SW 1271 (cell line): Measurements from ENCODE around the gene BNIP5.

Experiments used
- DNase-seq, 2 experiments: peaks; one replicate each; lab custom pipeline; 2025; lab: John Stamatoyannopoulos, UW

Gene BNIP5, protein sequence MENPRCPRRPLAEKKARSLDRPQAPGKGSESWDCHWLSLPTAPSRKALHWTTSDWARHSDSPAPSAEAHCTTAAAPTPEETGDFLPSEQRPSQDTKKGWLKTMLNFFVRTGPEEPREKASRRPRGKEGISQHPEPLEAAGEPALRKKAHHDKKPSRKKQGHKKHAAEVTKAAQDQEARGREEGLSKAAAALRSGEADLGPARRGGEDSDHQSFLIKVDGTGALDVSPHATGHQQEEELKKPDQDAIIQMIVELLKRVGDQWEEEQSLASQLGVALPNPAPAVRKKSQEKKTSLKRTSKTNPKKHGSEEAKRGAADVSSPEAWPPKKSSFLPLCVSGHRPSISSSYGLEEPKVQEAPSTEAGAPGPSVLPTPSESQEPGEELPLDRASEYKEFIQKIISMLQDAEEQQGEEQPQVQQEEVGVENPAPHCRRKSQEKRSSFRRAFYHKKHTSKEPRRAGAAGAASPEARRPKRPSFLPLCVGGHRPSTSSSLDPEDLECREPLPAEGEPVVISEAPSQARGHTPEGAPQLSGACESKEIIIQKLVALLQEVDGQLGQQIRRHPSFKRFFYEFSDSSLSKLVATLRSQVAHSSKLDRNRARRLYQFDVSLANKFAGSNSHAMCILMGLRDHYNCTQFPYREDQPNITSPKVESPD

DNA sequence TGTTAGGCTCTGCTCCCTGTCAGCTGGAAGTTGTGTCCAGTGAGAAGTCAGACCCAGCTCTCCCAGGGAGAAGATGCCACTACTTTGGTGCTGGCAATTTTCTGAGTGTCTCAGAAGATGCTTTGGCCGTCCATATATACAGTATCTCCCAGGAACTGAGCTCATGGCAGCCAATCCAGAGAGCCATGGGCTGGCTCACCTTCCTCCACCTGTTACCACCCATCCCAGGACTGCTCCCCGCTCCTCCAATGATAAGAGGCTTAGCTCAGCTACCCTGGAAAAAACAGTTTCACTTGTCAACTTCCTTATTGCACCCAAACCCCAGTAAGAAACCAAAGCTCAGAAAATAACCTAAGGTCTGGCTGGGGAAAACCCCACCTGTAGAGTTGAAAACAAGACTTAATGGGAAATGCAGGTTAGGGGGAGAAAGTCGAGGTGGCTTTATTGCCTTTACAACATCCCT, at the start of gene BNIP5:
Gene BNIP5 (minus strand): TSS at position 110 of the 463 bp plus-strand sequence. CDS start 6,198 bp downstream, outside the sequence.
- no peak for DNase-seq

DNA sequence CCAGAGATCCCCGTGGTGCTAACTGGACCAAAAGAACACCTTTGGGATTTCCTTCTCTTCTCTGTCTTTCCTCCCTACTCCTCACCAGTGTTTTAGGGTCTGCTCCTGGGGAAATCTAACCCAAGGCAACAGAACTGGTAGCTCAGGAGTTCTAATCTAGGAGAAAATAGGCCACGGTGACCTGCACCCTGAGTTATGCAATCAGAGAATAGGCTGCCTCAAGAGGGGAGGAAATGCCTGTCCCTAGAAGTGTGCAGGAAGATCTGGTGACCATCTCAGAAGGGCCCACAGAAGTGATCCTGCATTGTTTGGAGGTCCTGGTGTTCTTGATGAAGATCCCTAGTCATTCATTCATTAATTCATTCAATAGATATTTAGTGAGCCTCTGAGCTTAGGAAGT, 47.4 kb upstream of the BNIP5 start:
- DNase-seq: no peak

DNA sequence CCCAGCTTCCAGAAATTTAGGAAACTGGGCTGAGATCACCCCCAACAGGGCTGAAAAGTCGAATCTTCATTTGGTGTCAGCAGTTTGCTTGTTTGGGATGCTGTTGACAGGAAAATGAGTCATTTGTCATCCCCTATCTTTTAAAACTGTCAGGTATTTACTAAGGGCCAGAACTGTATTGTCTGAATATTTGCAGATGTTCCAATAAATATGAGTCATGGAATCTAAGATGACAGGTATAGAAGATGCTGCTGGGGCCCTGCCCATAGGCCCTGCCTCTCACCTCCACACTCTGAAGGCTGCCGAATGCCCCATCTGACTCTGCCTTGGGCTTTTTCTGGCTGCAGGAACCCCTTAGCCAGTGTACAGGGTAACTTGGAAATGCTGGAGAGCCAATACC, 46.9 kb upstream of the BNIP5 start:
- DNase-seq: no peak

DNA sequence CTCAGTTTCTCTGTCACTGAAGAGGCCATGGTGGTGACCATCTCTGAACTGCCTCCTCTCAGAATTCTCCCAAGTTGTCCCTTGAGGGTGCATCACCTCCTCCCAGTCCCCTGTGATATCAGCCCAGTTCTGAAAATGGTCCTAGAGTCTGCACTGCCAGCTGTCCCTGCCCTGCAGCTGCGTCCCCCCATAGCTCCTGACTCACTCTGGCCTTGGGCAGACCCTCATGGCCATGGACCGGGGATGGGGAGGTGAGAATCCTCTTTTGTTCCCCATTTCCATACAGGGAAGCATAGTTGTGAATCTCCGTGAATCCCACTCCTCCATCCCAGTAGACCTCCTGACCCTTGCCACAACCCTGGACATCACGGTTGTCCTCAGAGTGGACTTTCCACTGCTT, 46.3 kb upstream of the BNIP5 start:
- DNase-seq: no peak

DNA sequence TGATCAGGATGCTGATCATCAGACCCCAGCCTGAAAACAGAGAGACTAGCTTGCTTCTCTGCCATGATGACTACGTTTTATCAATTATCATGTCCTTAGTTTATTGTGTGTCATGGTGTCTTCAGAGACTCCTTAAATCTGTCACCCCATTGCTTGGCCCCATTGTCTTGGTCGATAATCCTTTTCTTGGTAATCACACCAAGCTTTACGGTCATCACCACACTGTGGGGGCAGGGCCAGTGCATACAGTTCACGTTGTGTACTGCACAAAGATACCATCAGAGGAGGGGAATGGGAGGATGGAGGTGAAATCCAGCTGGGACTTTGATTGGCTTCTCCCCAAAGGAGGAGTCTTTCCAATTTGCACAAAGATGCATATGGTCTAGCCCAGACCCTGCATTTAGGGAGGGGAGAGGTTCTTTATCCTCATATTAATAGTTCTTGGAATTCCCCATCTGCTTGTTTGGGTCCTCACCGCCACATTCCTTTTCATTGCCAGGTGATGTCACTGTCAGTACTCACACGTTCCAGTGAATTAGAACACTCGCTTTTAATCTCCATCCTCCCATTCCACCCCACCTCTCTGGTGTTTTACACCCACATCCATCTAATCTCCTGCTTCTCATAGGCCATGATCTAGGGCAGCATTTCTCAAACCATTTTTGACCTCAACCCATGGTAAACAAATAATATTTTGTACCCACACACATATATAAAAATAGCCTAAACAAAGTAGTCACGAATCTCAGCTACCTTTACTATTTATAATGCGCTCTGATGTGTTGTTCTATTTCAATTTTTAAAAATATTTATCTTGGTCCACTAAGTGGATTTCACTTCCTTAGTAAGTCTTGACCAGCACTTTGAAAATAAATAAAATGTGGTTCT, 45.1 kb upstream of the BNIP5 start:
- DNase-seq: no peak

DNA sequence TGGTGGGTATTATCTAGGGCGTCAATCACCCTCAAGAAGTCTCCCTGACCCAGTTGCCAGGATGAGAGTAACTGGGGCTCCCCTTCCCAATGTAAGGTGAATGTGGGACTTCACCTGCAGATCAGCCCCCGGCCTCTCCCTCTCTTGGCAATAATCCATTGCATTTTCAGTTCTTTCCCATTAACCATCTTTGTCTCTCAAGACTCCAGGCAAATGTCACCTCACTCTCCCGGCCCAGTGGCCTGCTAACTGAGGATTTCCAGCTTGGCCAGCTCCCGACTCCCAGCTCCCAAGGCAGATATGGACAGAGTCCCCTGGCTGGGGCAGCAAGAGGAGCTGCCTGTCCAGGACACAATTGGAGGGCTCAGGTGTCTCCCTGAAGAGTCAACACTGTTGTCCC, 43.5 kb upstream of the BNIP5 start:
- no peak for DNase-seq

DNA sequence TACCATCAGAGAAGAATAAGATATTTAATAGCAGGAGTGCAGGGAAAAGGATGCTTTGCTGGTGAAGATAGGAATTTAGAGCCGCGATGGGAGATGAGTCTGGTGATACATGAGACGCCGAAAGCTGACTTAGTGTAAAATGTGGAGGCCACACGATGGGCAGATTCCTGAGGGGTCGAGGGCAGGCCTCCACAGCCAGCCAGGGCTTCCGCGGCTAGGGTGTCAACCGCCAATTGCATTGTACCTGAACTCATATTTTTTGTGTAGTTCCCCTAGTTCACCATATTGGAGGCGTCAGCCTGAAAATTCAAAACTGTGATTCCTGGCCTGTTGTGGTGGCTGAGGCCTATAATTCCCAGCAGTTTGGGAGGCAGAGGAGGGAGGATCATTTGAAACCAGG, 42.2 kb upstream of the BNIP5 start:
- DNase-seq: no peak

DNA sequence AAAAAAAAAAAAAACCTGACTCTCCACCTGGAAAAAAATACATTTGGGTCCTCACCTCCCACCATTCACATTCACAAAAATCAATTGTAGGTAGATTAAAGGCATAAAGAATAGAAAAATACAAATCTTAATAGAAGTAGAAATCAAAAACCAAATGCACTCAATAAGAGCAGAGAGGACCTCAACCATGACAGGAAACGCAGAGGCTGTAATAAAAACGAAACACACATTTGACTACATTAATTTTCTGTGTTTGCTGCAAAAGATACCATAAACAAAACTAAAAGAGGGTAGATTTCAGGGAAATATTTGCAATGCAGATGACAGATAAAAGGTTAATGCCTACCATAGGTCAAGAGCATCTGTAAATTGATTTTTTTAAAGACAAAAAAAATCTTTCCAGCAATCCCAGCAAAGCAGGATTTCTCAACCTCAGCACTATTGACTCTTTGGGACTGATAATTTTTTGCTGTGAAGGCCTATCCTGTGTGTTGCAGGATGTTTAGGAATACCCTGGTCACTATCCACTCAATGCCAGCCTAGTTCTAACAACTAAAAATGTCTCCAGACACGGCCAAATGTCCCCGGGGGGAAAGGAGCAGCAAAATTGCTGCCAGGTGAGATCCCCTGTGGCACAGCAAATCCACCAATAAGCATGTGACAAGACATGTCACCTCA, 41.7 kb upstream of the BNIP5 start:
- no peak for DNase-seq

DNA sequence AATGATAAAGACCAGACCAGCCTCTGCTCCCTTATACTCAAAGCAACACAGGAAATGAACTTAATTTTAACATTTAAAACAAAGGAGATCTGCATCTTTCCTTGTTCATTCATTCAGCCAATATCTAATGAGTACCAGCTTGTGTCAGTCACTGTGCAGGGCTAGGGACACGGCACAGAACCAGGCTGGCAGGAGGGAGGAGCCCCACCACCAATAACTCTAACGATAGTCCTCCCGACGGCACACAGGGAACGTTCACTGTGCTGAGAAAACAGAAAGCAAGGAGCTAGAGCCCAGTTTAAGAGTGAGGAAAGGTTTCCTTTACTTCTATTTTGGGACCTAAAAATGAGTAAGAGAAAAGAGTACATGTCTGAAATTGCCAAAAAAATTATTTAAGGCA, 40.9 kb upstream of the BNIP5 start:
- DNase-seq: no peak

DNA sequence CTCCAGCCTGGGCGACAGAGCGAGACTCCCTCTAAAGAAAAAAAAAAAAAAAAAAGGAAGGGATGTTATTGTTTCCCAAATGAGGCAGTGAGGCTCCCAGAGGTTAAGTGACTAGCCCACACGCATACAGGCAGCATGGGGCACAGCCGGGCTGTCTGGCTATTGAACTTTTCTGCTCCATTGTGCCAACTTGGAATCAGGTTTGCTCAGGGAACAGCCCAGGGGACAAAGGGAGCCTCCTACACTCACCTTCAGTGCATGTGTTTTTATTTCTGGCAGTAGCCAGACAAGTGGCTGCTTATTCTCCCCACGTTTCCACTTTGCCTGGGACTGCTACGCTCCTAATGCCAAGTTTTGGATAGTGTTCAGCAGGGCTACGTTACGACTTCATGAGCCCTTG, 40.1 kb upstream of the BNIP5 start:
- no peak for DNase-seq

DNA sequence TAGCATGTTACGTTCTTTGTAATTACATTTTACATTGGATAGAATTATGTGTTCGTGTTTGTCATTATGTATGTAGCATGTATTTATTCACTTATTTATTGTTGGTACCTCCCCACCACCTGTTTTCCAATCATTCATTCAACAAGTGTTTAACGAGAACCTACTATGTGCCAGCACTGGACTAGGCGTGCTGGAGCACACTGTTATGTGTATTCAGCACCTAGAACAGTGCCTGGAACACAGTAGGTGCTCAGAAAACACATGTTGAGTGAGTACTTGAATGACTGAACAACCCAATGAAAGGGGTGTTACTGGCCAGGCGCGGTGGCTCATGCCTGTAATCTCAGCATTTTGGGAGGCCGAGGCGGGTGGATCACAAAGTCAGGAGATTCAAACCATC, 39.5 kb upstream of the BNIP5 start:
- DNase-seq: no peak

DNA sequence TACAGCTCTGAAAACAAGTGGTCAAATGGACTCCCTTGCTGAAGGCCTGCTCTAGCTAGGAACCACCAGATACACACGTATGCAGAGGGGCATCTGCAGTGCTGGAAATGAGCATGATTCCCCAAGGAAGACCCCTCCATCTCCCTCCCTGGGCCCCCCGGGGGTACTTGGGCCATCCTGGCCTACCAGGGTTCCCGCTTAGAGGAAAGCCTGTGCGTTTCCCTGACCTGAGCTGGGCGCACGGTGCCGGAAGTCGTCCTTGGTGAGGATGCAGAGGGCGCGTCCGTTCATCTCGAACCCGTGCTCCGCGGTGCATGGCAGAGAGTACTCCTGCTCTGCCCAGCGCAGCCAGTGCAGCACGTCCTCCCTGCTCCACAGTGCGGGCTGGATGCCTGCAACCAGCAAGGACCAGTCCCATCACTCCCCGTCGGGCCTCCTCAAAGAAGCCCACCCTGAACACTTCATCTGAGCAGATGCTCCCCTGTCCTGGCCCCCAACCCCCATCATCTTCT, 39.0 kb upstream of the BNIP5 start:
- DNase-seq: no peak

DNA sequence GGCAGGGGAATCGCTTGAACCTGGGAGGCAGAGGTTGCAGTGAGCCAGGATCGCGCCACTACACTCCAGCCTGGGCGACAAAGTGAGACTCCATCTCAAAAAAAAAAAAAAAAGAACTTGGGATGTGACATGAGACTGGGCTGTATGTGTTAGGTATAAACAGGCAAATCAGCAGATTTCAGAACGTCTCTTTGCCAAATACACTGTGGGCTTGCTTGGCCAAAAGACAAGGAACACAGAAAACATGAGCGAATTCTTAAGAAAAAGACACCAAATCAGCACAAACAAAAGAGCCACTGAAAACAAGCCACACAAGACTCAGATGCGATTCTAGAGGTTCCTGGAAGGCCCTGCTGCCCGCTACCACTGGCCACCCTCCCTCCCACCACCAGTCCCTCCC, 38.3 kb upstream of the BNIP5 start:
- DNase-seq: no peak

DNA sequence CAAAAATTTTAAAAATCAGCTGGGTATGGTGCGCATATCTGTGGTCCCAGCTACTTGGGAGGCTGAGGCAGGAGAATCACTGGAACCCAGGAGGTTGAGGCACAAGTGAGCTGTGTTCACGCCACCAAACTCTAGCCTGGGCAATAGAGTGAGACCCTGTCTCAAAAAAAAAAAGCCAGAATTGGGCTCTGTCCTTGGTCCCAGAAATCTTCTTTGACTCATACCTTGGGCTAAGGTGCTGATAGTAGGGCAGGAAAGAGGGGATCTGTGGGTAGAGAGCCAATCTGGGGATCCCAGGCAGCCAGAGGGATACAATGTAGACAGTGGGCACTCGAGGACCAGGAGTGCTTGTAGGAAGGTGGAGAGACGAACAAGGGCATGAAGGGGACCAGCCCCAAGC, 37.5 kb upstream of the BNIP5 start:
- no peak for DNase-seq

DNA sequence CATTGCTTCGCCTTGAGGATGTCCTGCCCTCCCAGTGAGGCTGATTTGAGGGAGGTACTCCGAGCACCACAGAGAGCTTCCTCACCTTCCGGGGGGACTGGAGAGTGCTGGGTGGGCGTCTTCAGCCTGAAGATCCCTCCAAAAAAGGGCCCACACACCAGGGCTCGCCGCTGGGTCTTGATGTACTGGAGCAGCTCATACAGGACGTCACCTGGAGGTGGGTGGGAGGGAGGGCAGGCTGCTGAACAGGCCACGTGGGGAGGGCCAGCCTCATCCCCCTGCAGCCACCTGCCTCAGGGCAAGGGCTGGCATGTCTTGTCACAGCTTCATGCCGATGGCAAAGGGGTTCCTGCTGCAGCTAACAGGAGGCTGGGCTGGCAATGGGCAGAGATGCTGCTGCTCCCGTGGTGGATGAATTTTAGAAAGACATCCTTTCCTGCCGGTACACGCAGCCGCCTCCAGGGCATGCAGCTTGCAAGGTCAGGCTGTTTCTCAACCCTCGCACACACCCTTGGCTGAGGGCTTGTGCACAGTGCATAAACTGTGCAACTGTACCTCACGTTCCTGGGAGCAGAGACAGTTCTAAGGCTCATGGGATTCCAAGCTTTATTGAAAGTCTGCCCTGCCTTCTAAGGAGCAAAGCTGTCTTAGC, 36.8 kb upstream of the BNIP5 start:
- DNase-seq: no peak

DNA sequence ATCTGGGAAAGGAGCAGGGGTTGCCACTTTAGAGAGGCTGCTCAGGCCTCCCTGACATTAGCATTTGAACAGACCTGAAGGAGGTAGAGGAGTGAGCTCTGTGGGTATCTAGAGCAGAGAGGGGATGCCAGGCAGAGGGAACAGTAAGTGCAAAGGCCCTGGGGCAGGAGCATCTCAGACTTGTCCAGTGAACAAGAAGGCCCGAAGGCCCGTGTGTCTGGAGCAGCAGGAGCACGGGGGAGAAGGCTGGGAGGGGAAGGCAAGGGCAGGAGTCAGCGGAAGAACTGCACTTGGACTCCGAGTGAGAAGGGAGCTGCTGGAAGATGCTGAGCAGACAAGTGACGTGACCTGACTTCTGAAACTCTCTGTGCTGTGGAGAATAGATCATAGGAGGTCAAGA, 35.4 kb upstream of the BNIP5 start:
- DNase-seq: no peak

DNA sequence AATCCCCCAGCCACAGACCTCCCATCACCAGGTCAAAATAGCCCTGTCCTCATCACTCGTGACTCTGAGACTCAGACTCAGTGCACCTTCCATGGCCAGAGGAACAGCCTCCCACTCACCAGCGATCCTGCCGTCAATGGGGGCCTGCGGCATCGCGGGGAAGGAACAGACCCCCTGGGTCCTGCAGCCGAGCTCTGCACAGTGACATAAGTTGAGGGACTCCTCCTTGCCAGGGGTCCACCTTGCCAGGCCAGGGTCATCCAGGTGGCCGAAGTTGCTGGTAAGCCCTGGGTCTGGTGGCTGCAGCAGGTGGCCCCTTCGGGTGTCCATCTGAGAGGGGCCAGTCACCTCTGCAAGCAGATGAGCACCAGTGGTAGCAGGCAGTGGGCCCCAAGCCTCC, 34.5 kb upstream of the BNIP5 start:
- DNase-seq: no peak

DNA sequence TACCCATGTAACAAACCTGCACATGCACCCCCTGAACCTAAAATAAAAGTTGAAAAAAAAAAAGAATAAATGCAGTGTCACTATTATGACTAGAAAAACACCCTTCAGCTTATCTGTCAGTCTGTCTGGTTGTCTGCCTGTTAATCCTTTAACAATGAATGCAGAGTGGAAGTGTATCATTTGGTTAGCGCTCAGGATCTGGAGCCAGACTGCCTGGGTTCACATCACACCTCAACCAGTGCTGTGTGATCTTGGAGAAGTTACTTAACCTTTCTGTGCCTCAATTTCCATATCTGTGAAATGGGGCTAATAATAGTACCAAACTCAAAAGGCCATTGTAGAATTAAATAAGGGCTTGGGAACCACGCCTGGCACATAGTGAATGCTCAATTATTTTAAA, 34.0 kb upstream of the BNIP5 start:
- no peak for DNase-seq

DNA sequence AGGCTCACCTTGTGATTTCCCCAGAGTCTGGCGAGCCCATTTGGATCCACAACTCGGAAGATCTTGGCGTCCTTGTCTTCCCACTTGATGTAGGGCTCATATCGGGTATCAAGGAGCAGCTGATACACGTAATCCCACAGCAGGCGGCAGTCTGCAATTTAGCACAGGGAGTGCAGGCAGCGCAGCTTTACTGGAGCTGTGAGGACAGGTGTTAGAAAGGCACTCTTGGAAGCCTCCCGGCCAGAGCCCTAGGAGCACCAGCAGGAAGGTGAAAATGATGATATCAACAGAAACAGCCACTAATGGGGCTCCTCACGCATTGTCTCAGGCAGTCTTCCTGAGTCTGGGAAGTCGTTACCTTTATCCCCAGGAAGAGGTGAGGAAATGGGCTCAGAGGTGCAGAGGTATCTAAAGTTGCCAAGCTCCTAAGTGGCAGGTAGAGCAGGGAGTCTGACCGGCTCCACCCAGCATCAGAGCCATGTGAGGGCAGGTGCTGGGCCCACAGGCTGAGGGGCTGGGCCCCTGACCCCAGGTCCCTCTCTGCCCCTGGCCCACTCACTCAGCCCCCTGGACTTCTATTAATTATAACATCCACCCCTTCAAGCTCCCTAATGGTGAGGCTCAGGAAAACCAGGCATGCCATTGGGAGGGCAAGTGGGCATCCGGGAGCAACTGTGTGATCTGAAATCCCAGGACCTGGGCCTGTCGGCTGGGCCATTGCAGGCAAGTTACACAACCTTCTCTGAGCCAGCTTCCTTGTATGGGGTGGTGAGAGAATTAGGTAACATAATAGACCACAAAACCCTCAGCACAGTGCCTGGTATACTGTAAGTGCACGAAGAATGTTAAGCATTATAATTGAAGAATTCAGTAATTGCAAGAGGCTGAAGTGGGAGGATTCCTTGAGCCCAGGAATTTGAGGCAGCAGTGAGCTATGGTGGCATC, 32.5 kb upstream of the BNIP5 start:
- peak in 1 of 2 experiments; percentile 12 for DNase-seq

DNA sequence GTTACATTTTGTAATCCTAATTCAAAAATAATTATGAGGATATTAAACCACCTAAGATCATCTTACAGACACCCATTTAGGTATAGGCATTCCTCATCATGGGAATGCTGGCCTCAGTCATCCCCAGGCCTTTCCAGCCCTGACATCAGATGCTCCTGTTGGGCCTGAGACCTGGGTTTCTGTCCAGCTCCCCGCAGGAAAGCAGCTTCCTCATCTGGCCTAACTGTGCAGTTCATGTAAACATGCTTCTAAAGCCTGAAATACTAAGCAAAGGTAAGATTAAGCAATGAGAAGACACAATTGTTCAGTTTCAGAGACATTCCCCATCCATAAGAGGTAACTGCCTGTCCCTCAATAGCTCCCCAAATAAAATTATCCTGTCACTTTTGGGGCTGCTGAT, 31.7 kb upstream of the BNIP5 start:
- no peak for DNase-seq
